A549 (cell line): ENCODE results near the gene TNFSF4.

ENCODE experiments used
- BCL3 ChIP-seq: fragments of >200 bp; sonication (Bioruptor Twin); formaldehyde crosslinking; IDR thresholded peaks from 3 replicates; pipeline ENCODE4 v1.6.1; 2016
- CTCF ChIP-seq: fragments of >200 bp; sonication (Bioruptor Twin); formaldehyde crosslinking; IDR thresholded peaks from 3 replicates; pipeline ENCODE4 v1.5.1; 2016
- JUN ChIP-seq, 2 experiments: fragments of >200 bp; sonication (Bioruptor Twin); formaldehyde crosslinking; IDR thresholded peaks; 2 replicates in 1 of 2; 3 replicates in 1 of 2; pipeline ENCODE4 v1.6.1; 2016 to 2017
- JUNB ChIP-seq: fragments of >200 bp; sonication (Bioruptor Twin); formaldehyde crosslinking; IDR thresholded peaks from 2 replicates; pipeline ENCODE4 v1.6.1; 2016
- PBX3 ChIP-seq: IDR thresholded peaks from 2 replicates; pipeline ENCODE4 v1.6.1; 2012
- POLR2A ChIP-seq: IDR thresholded peaks from 2 replicates; pipeline ENCODE4 v1.6.1; 2012; ENCODE audit warnings: mild to moderate bottlenecking, low read length
- RCOR1 ChIP-seq: fragments of 150-350 bp; IDR thresholded peaks from 2 replicates; pipeline ENCODE4 v1.6.1; 2014; ENCODE audit warnings: antibody characterized with exemption, low read length, low read depth
- TP53 ChIP-seq: fragments of 250-450 bp; sonication (Bioruptor Pico); IDR thresholded peaks from 2 replicates; pipeline ENCODE4 v1.5.0; 2021; ENCODE audit warnings: mild to moderate bottlenecking, moderate library complexity
- TF ChIP-seq, protein P1 (sequence below): IDR thresholded peaks from 2 replicates; pipeline ENCODE4 v1.6.1; 2012; ENCODE audit warnings: low read depth, borderline replicate concordance

GRCh38 chr1:173134800-173135199, 72.3 kb downstream of the TNFSF4 start:
- TF ChIP-seq CTCF (no peak), TP53 (no peak), JUNB (no peak), RCOR1 (no peak), POLR2A (no peak), PBX3 (no peak), JUN (IDR thresholded peaks at IDR 0.05) (no peak), BCL3 (no peak)
- TF ChIP-seq, protein P1, sequence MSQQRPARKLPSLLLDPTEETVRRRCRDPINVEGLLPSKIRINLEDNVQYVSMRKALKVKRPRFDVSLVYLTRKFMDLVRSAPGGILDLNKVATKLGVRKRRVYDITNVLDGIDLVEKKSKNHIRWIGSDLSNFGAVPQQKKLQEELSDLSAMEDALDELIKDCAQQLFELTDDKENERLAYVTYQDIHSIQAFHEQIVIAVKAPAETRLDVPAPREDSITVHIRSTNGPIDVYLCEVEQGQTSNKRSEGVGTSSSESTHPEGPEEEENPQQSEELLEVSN: no peak
